Measurements from ENCODE around the gene SAMHD1.

Gene SAMHD1

GRCh38 chr20:36871640-36872570, 79.6 kb downstream of the SAMHD1 start:
- DNase-seq = no peak

- no peak for DNase-seq
Observed at GRCh38 chr20:36866681-36867495, 84.6 kb downstream of the SAMHD1 start.

- DNase-seq = no peak
Observed at GRCh38 chr20:36866164-36866563, 85.3 kb downstream of the SAMHD1 start.

- no peak for DNase-seq
Observed at GRCh38 chr20:36865861-36866149, 85.7 kb downstream of the SAMHD1 start.

- no peak for DNase-seq
Observed at GRCh38 chr20:36865076-36865860, 86.2 kb downstream of the SAMHD1 start.

- no peak for DNase-seq
Observed at GRCh38 chr20:36862857-36863668, 88.4 kb downstream of the SAMHD1 start.

- DNase-seq = no peak
Observed at GRCh38 chr20:36861875-36862801, 89.4 kb downstream of the SAMHD1 start.

- no peak for DNase-seq
Observed at GRCh38 chr20:36861625-36861874, 90.0 kb downstream of the SAMHD1 start.

GRCh38 chr20:36860811-36861624, 90.5 kb downstream of the SAMHD1 start:
- DNase-seq = no peak

- DNase-seq = no peak
Observed at GRCh38 chr20:36860339-36860738, 91.2 kb downstream of the SAMHD1 start.

- no peak for DNase-seq
Observed at GRCh38 chr20:36859700-36860330, 91.7 kb downstream of the SAMHD1 start.

GRCh38 chr20:36859282-36859555, 92.3 kb downstream of the SAMHD1 start:
- no peak for DNase-seq

GRCh38 chr20:36856691-36857635, 94.5 kb downstream of the SAMHD1 start:
- peak; percentile 51 for DNase-seq

- no peak for DNase-seq
Observed at GRCh38 chr20:36856195-36856594, 95.3 kb downstream of the SAMHD1 start.

GRCh38 chr20:36855241-36855657, 96.3 kb downstream of the SAMHD1 start:
- no peak for DNase-seq

GRCh38 chr20:36854348-36855240, 96.9 kb downstream of the SAMHD1 start:
- DNase-seq = no peak

- DNase-seq = no peak
Observed at GRCh38 chr20:36852187-36852586, 99.3 kb downstream of the SAMHD1 start.

GRCh38 chr20:36851490-36851889, 100.0 kb downstream of the SAMHD1 start:
- DNase-seq = no peak
